ENCODE data around the gene CDKL4. TPM values are rescaled to one million over a fixed set of nuclear protein-coding genes. Genes with fewer than 3 reads are reported as not detected.
A peak's percentile ranks its signal among the peaks of the same experiment; 100 is the strongest.

CDKL4 gene
- total RNA-seq, 1 donor from 2014 or later = not detected

GRCh38 chr2:39225567-39225966 lies 18.2 kb downstream of the CDKL4 start:
- peaks cover 60% of the 10 kb centered on the region for H3K4me1 Mint-ChIP-seq (ENCODE audit: low read depth)
- H3K36me3 Mint-ChIP-seq (ENCODE audit: low read depth) = peaks cover 9% of the 10 kb centered on the region
- DNase-seq (ENCODE audit: low spot score) = no peak
- peaks cover 4% of the 10 kb centered on the region for H3K9me3 Mint-ChIP-seq
- no peak overlapping the region for H3K27ac Mint-ChIP-seq
- no peaks in the 10 kb centered on the region for H3K27me3 Mint-ChIP-seq (ENCODE audit: insufficient read depth)
- peak overlapping the region; percentile 22 for H3K4me3 Mint-ChIP-seq
- intact Hi-C loops (cut with micrococcal nuclease) = loop anchor here (1.0 to 10.0 kb wide), 5 partner anchors 8 to 851 kb away; partner anchors contain the start of genes ATL2 and GEMIN6

- peaks cover 4% of the 10 kb centered on the region for H3K9me3 Mint-ChIP-seq
- intact Hi-C loops (cut with micrococcal nuclease) = loop anchor here (10.0 kb wide), 1 partner anchor 849 kb away; the partner anchor contains the start of gene ATL2
- peaks cover 12% of the 10 kb centered on the region for H3K36me3 Mint-ChIP-seq (ENCODE audit: low read depth)
- H3K4me1 Mint-ChIP-seq (ENCODE audit: low read depth) = peaks cover 62% of the 10 kb centered on the region
- H3K27ac Mint-ChIP-seq = no peak overlapping the region
- no peaks in the 10 kb centered on the region for H3K27me3 Mint-ChIP-seq (ENCODE audit: insufficient read depth)
- no peak overlapping the region for H3K4me3 Mint-ChIP-seq
- DNase-seq (ENCODE audit: low spot score) = no peak
Measured at GRCh38 chr2:39223909-39224308, 19.9 kb downstream of the CDKL4 start.

- Mint-ChIP-seq H3K27ac (peak overlapping the region; percentile 5), H3K9me3 (peaks cover 4% of the 10 kb centered on the region), H3K4me3 (no peak overlapping the region), H3K4me1 (ENCODE audit: low read depth) (peaks cover 60% of the 10 kb centered on the region), H3K36me3 (ENCODE audit: low read depth) (peaks cover 13% of the 10 kb centered on the region), H3K27me3 (ENCODE audit: insufficient read depth) (no peaks in the 10 kb centered on the region)
- intact Hi-C loops (cut with micrococcal nuclease) = loop anchor here (10.0 kb wide), 1 partner anchor 847 kb away; the partner anchor contains the start of gene ATL2
- DNase-seq (ENCODE audit: low spot score) = no peak
Measured at GRCh38 chr2:39221459-39221858, 22.3 kb downstream of the CDKL4 start.

GRCh38 chr2:39220136-39220535 lies 23.6 kb downstream of the CDKL4 start:
- Mint-ChIP-seq H3K27ac (peak overlapping the region; percentile 77), H3K4me3 (no peak overlapping the region), H3K9me3 (peaks cover 4% of the 10 kb centered on the region), H3K4me1 (ENCODE audit: low read depth) (peaks cover 63% of the 10 kb centered on the region), H3K27me3 (ENCODE audit: insufficient read depth) (no peaks in the 10 kb centered on the region), H3K36me3 (ENCODE audit: low read depth) (peaks cover 13% of the 10 kb centered on the region)
- intact Hi-C loops (cut with micrococcal nuclease) = loop anchor here (10.0 kb wide), 1 partner anchor 845 kb away; the partner anchor contains the start of gene ATL2
- no peak for DNase-seq (ENCODE audit: low spot score)

GRCh38 chr2:39218391-39218790 lies 25.4 kb downstream of the CDKL4 start:
- peak overlapping the region; percentile 83 for H3K27ac Mint-ChIP-seq
- H3K27me3 Mint-ChIP-seq (ENCODE audit: insufficient read depth) = no peaks in the 10 kb centered on the region
- H3K36me3 Mint-ChIP-seq (ENCODE audit: low read depth) = peaks cover 18% of the 10 kb centered on the region
- no peak for DNase-seq (ENCODE audit: low spot score)
- H3K4me3 Mint-ChIP-seq = peak overlapping the region; percentile 20
- peaks cover 4% of the 10 kb centered on the region for H3K9me3 Mint-ChIP-seq
- H3K4me1 Mint-ChIP-seq (ENCODE audit: low read depth) = peaks cover 72% of the 10 kb centered on the region
- intact Hi-C loops (cut with micrococcal nuclease) = loop anchor here (5.0 kb wide), 2 partner anchors 46 to 566 kb away; no protein-coding TSS in a partner anchor

- Mint-ChIP-seq H3K9me3 (peaks cover 9% of the 10 kb centered on the region), H3K36me3 (ENCODE audit: low read depth) (peaks cover 20% of the 10 kb centered on the region), H3K4me3 (peak overlapping the region; percentile 30), H3K27ac (peak overlapping the region; percentile 91), H3K27me3 (ENCODE audit: insufficient read depth) (no peaks in the 10 kb centered on the region), H3K4me1 (ENCODE audit: low read depth) (peaks cover 77% of the 10 kb centered on the region)
- no peak for DNase-seq (ENCODE audit: low spot score)
- intact Hi-C loops (cut with micrococcal nuclease) = loop anchor here (1.0 to 5.0 kb wide), 9 partner anchors 8 to 1840 kb away; partner anchors contain the start of gene SRSF7
Measured at GRCh38 chr2:39217192-39217550, 26.6 kb downstream of the CDKL4 start.

GRCh38 chr2:39216346-39217191 lies 27.2 kb downstream of the CDKL4 start:
- peaks cover 77% of the 10 kb centered on the region for H3K4me1 Mint-ChIP-seq (ENCODE audit: low read depth)
- H3K9me3 Mint-ChIP-seq = peaks cover 6% of the 10 kb centered on the region

GRCh38 chr2:39215545-39215944 lies 28.2 kb downstream of the CDKL4 start:
- Mint-ChIP-seq H3K27ac (peak overlapping the region; percentile 91), H3K4me1 (ENCODE audit: low read depth) (peaks cover 84% of the 10 kb centered on the region), H3K36me3 (ENCODE audit: low read depth) (peaks cover 16% of the 10 kb centered on the region), H3K27me3 (ENCODE audit: insufficient read depth) (no peaks in the 10 kb centered on the region), H3K4me3 (no peak overlapping the region), H3K9me3 (peaks cover 9% of the 10 kb centered on the region)
- intact Hi-C loops (cut with micrococcal nuclease) = loop anchor here (2.0 to 5.0 kb wide), 3 partner anchors 13 to 563 kb away; no protein-coding TSS in a partner anchor
- no peak for DNase-seq (ENCODE audit: low spot score)

More at GRCh38 chr2:39216346-39217191, 27.2 kb downstream of the CDKL4 start:
- no peaks in the 10 kb centered on the region for H3K27me3 Mint-ChIP-seq (ENCODE audit: insufficient read depth)
- intact Hi-C loops (cut with micrococcal nuclease) = loop anchor here (1.0 to 5.0 kb wide), 13 partner anchors 9 to 1840 kb away; partner anchors contain the start of gene SRSF7
- peak overlapping the region; percentile 91 for H3K27ac Mint-ChIP-seq
- peak overlapping the region; percentile 30 for H3K4me3 Mint-ChIP-seq
- peaks cover 14% of the 10 kb centered on the region for H3K36me3 Mint-ChIP-seq (ENCODE audit: low read depth)
- DNase-seq (ENCODE audit: low spot score) = peak; percentile 85

GRCh38 chr2:39213015-39213414 lies 30.8 kb downstream of the CDKL4 start:
- H3K27ac Mint-ChIP-seq = peak overlapping the region; percentile 54
- H3K27me3 Mint-ChIP-seq (ENCODE audit: insufficient read depth) = no peaks in the 10 kb centered on the region
- DNase-seq (ENCODE audit: low spot score) = no peak
- H3K4me1 Mint-ChIP-seq (ENCODE audit: low read depth) = peaks cover 66% of the 10 kb centered on the region
- H3K4me3 Mint-ChIP-seq = peak overlapping the region; percentile 1
- H3K9me3 Mint-ChIP-seq = peaks cover 9% of the 10 kb centered on the region
- peaks cover 11% of the 10 kb centered on the region for H3K36me3 Mint-ChIP-seq (ENCODE audit: low read depth)
- intact Hi-C loops (cut with micrococcal nuclease) = no loop called here

- Mint-ChIP-seq H3K4me3 (no peak overlapping the region), H3K4me1 (ENCODE audit: low read depth) (peaks cover 46% of the 10 kb centered on the region), H3K27me3 (ENCODE audit: insufficient read depth) (no peaks in the 10 kb centered on the region), H3K36me3 (ENCODE audit: low read depth) (peaks cover 11% of the 10 kb centered on the region), H3K27ac (no peak overlapping the region), H3K9me3 (peaks cover 9% of the 10 kb centered on the region)
- no peak for DNase-seq (ENCODE audit: low spot score)
- intact Hi-C loops (cut with micrococcal nuclease) = no loop called here
Measured at GRCh38 chr2:39210846-39211245, 32.9 kb downstream of the CDKL4 start.

GRCh38 chr2:39203382-39203781 lies 40.4 kb downstream of the CDKL4 start:
- intact Hi-C loops (cut with micrococcal nuclease) = loop anchor here (1.0 kb wide), 1 partner anchor 13 kb away; no protein-coding TSS in a partner anchor
- Mint-ChIP-seq H3K4me3 (no peak overlapping the region), H3K27ac (no peak overlapping the region)

GRCh38 chr2:39202639-39203369 lies 41.0 kb downstream of the CDKL4 start:
- peaks cover 20% of the 10 kb centered on the region for H3K4me1 Mint-ChIP-seq (ENCODE audit: low read depth)
- H3K27me3 Mint-ChIP-seq (ENCODE audit: insufficient read depth) = no peaks in the 10 kb centered on the region
- peak overlapping the region; percentile 52 for H3K27ac Mint-ChIP-seq
- H3K4me3 Mint-ChIP-seq = no peak overlapping the region
- peaks cover 23% of the 10 kb centered on the region for H3K36me3 Mint-ChIP-seq (ENCODE audit: low read depth)
- no peak for DNase-seq (ENCODE audit: low spot score)
- intact Hi-C loops (cut with micrococcal nuclease) = loop anchor here (1.0 kb wide), 1 partner anchor 13 kb away; no protein-coding TSS in a partner anchor
- peaks cover 36% of the 10 kb centered on the region for H3K9me3 Mint-ChIP-seq

More at GRCh38 chr2:39203382-39203781, 40.4 kb downstream of the CDKL4 start:
- H3K9me3 Mint-ChIP-seq = peaks cover 30% of the 10 kb centered on the region
- no peaks in the 10 kb centered on the region for H3K27me3 Mint-ChIP-seq (ENCODE audit: insufficient read depth)
- H3K36me3 Mint-ChIP-seq (ENCODE audit: low read depth) = peaks cover 21% of the 10 kb centered on the region
- DNase-seq (ENCODE audit: low spot score) = no peak
- H3K4me1 Mint-ChIP-seq (ENCODE audit: low read depth) = peaks cover 20% of the 10 kb centered on the region

All from activated T-helper 1 cell treated with anti-CD3 and anti-CD28 coated beads, Interleukin-12 subunit alpha, Interleukin-12 subunit beta, Interleukin-2, Interleukin-4 antibody, amounts not matched to agents 30 ng/mL and 10 ng/mL and 1 ng/mL, durations not matched to agents 14 hours and 24 hours and 36 hours (primary cell).